Tibial nerve (tissue), 4 donors: ENCODE data around the gene CMTM7. TPM values are rescaled to one million over a fixed set of nuclear protein-coding genes. Genes with fewer than 3 reads are reported as not detected.
A peak's percentile ranks its signal among the peaks of the same experiment; 100 is the strongest.

ENCODE experiments used
- DNase-seq, 2 donors: peaks; one replicate each; pipeline ENCODE4 v3.0.0-alpha.2; 2019; ENCODE audit warnings: low spot score in 2 of 2
- H3K27ac ChIP-seq, 4 donors: fragments of 200-600 bp; sonication (generic) in 3 of 4; one replicate each; pipeline ENCODE4 v1.5.1; 2017 to 2019; ENCODE audit warnings: mild to moderate bottlenecking in 1 of 4
- H3K27me3 ChIP-seq, 2 donors: fragments of 200-600 bp; sonication (generic) in 1 of 2; one replicate each; pipeline versions ENCODE4 v1.5.1 to v1.6.0; 2017 to 2019
- H3K36me3 ChIP-seq, 3 donors: fragments of 200-600 bp; sonication (generic); one replicate each; pipeline ENCODE4 v1.5.1; 2018 to 2019
- H3K4me1 ChIP-seq, 4 donors: fragments of 200-600 bp; sonication (generic) in 3 of 4; one replicate each; pipeline ENCODE4 v1.5.1; 2017 to 2019
- H3K4me3 ChIP-seq, 4 donors: fragments of 200-600 bp; sonication (generic) in 3 of 4; one replicate each; pipeline ENCODE4 v1.5.1; 2017 to 2019; ENCODE audit warnings: mild to moderate bottlenecking in 1 of 4, moderate library complexity in 1 of 4
- H3K9me3 ChIP-seq, 4 donors: fragments of 200-600 bp; sonication (generic) in 3 of 4; one replicate each; pipeline ENCODE4 v1.5.1; 2017 to 2019
- CTCF ChIP-seq, 5 experiments: fragments of 200-600 bp in 3 of 5; fragments of 450-650 bp in 2 of 5; sonication (generic) in 3 of 5; IDR thresholded peaks; one replicate each; pipeline ENCODE4 v1.5.1; 2016 to 2019; ENCODE audit warnings: antibody characterized with exemption in 5 of 5, mild to moderate bottlenecking in 3 of 5, moderate library complexity in 2 of 5
- EP300 ChIP-seq, 2 donors: sonication (generic); formaldehyde crosslinking; IDR thresholded peaks; one replicate each; pipeline ENCODE4 v1.6.1; 2017; ENCODE audit warnings: antibody characterized with exemption in 2 of 2, mild to moderate bottlenecking in 1 of 2
- POLR2A ChIP-seq, 2 donors: fragments of 450-650 bp; IDR thresholded peaks; one replicate each; pipeline ENCODE4 v1.6.1; 2017; ENCODE audit warnings: antibody characterized with exemption in 2 of 2, mild to moderate bottlenecking in 2 of 2, moderate library complexity in 2 of 2
- WGBS, 2 donors: methylation state at CpG; one replicate each; pipeline ENCODE4 v1.1.5; 2018; 5-methylcytosine and 5-hydroxymethylcytosine counted together
- total RNA-seq, 4 donors: library from RNA; depleted of rRNA; stranded (reverse); fragments of >200 nt; gene quantifications; one replicate each; pipeline ENCODE4 v1.1.0, GENCODE V29; 2016

The CMTM7 gene
- total RNA-seq, 4 donors from 2014 or later, result 10.4 to 47.4 (median 19.5) TPM

- Histone ChIP-seq H3K4me1 (peaks cover 0 to 10% (median 1%) of the 10 kb centered on the region in 4 donors), H3K27me3 (no peaks in the 10 kb centered on the region), H3K9me3 (no peaks in the 10 kb centered on the region), H3K4me3 (peak overlapping the region; percentile 50 to 84 (median 68)), H3K27ac (peak overlapping the region; percentile 47 to 92 (median 88)), H3K36me3 (no peaks in the 10 kb centered on the region)
- TF ChIP-seq EP300 (IDR thresholded peaks at IDR 0.05), result no peak
- no peak for TF ChIP-seq CTCF (IDR thresholded peaks at IDR 0.05)
- TF ChIP-seq POLR2A (IDR thresholded peaks at IDR 0.05), result no peak
- WGBS, 2 donors, result 22 to 23% methylated on average over 17 to 18 of the region's 18 CpGs
- DNase-seq, result peak in 1 of 2 donors; percentile 56
Observed at GRCh38 chr3:32392536-32393302, 1.1 kb downstream of the CMTM7 start.

GRCh38 chr3:32395496-32395895, 3.8 kb downstream of the CMTM7 start:
- Histone ChIP-seq H3K4me3 (no peak overlapping the region), H3K9me3 (no peaks in the 10 kb centered on the region), H3K27ac (peak overlapping the region in 1 of 4 donors; percentile 11), H3K4me1 (peaks cover 0 to 30% (median 5%) of the 10 kb centered on the region in 4 donors), H3K27me3 (no peaks in the 10 kb centered on the region), H3K36me3 (no peaks in the 10 kb centered on the region)
- DNase-seq, result no peak
- TF ChIP-seq POLR2A (IDR thresholded peaks at IDR 0.05), result no peak
- TF ChIP-seq CTCF (IDR thresholded peaks at IDR 0.05), result no peak
- TF ChIP-seq EP300 (IDR thresholded peaks at IDR 0.05), result no peak
- WGBS, 2 donors, result 45 to 52% methylated on average over 2 of the region's 2 CpGs

GRCh38 chr3:32397941-32398340, 6.3 kb downstream of the CMTM7 start:
- no peaks in the 10 kb centered on the region for H3K27me3 ChIP-seq
- H3K4me3 ChIP-seq, result no peak overlapping the region
- H3K27ac ChIP-seq, result peak overlapping the region in 2 of 4 donors; percentile 7 to 18
- no peaks in the 10 kb centered on the region for H3K9me3 ChIP-seq
- TF ChIP-seq CTCF (IDR thresholded peaks at IDR 0.05) (no peak), EP300 (IDR thresholded peaks at IDR 0.05) (no peak), POLR2A (IDR thresholded peaks at IDR 0.05) (no peak)
- no peaks in the 10 kb centered on the region for H3K36me3 ChIP-seq
- peaks cover 0 to 45% (median 17%) of the 10 kb centered on the region in 4 donors for H3K4me1 ChIP-seq
- DNase-seq, result no peak
- 46 to 68% methylated on average over 2 of the region's 2 CpGs for WGBS, 2 donors

- WGBS, 2 donors, result 70 to 84% methylated on average over 10 of the region's 10 CpGs
- Histone ChIP-seq H3K9me3 (no peaks in the 10 kb centered on the region), H3K4me1 (peaks cover 0 to 50% (median 19%) of the 10 kb centered on the region in 4 donors), H3K36me3 (no peaks in the 10 kb centered on the region), H3K27ac (peak overlapping the region in 2 of 4 donors; percentile 18 to 56), H3K27me3 (no peaks in the 10 kb centered on the region), H3K4me3 (no peak overlapping the region)
- TF ChIP-seq CTCF (IDR thresholded peaks at IDR 0.05) (no peak), POLR2A (IDR thresholded peaks at IDR 0.05) (no peak), EP300 (IDR thresholded peaks at IDR 0.05) (peak in 1 of 2 donors; percentile 68)
- no peak for DNase-seq
Observed at GRCh38 chr3:32398531-32398930, 6.9 kb downstream of the CMTM7 start.

GRCh38 chr3:32399030-32399620, 7.5 kb downstream of the CMTM7 start:
- Histone ChIP-seq H3K27me3 (no peaks in the 10 kb centered on the region), H3K9me3 (no peaks in the 10 kb centered on the region), H3K4me3 (no peak overlapping the region), H3K36me3 (no peaks in the 10 kb centered on the region), H3K27ac (peak overlapping the region in 2 of 4 donors; percentile 56 to 62), H3K4me1 (peaks cover 0 to 47% (median 19%) of the 10 kb centered on the region in 4 donors)
- no peak for DNase-seq
- 42 to 53% methylated on average over 2 of the region's 2 CpGs for WGBS, 2 donors
- TF ChIP-seq CTCF (IDR thresholded peaks at IDR 0.05), result peak; percentile 27 to 62 (median 36)
- no peak for TF ChIP-seq POLR2A (IDR thresholded peaks at IDR 0.05)
- TF ChIP-seq EP300 (IDR thresholded peaks at IDR 0.05), result no peak
